Vagina (tissue), 2 donors: Measurements from ENCODE around the gene SUPT5H. TPM values are rescaled to one million over a fixed set of nuclear protein-coding genes. Genes with fewer than 3 reads are reported as not detected.

Source experiments
- DNase-seq, 2 donors: peaks; one replicate each; pipeline ENCODE4 v3.0.0-alpha.2; 2017; ENCODE audit errors: extremely low spot score in 2 of 2
- H3K27ac ChIP-seq: fragments of 200-600 bp; sonication (generic); one replicate; pipeline ENCODE4 v1.5.1; 2019
- H3K27me3 ChIP-seq: fragments of 200-600 bp; sonication (generic); one replicate; pipeline ENCODE4 v1.5.1; 2019
- H3K36me3 ChIP-seq, 2 donors: fragments of 200-600 bp; sonication (generic); one replicate each; pipeline ENCODE4 v1.5.1; 2017 to 2019
- H3K4me1 ChIP-seq: fragments of 200-600 bp; sonication (generic); one replicate; pipeline ENCODE4 v1.5.1; 2019
- H3K4me3 ChIP-seq, 2 donors: fragments of 200-600 bp; sonication (generic); 1 replicate in 1 of 2; 2 replicates in 1 of 2; pipeline ENCODE4 v1.5.1; 2016 to 2019
- H3K9me3 ChIP-seq: fragments of 200-600 bp; sonication (generic); one replicate; pipeline ENCODE4 v1.5.1; 2019
- POLR2A ChIP-seq, 2 donors: fragments of 450-650 bp; IDR thresholded peaks; one replicate each; pipeline ENCODE4 v1.6.1; 2017; ENCODE audit warnings: antibody characterized with exemption in 2 of 2, mild to moderate bottlenecking in 2 of 2, moderate library complexity in 2 of 2
- POLR2AphosphoS5 ChIP-seq, 2 donors: sonication (generic); formaldehyde crosslinking; IDR thresholded peaks; one replicate each; pipeline ENCODE4 v1.9.0; 2017; ENCODE audit warnings: antibody characterized with exemption in 2 of 2, mild to moderate bottlenecking in 2 of 2, low read depth in 1 of 2; ENCODE audit not compliant: insufficient read depth in 1 of 2
- intact Hi-C: fragments of 100-400 bp; cut with DNase I; formaldehyde crosslinking; loops from one replicate; pipeline ENCODE4 v1.15.1; 2023
- total RNA-seq: library from RNA; depleted of rRNA; stranded (reverse); fragments of >200 nt; gene quantifications from one replicate; pipeline ENCODE4 v1.2.3, GENCODE V29; 2016
- TF ChIP-seq, protein P1 (sequence below), 3 experiments: fragments of 450-650 bp in 2 of 3; fragments of 200-600 bp in 1 of 3; sonication (generic) in 1 of 3; IDR thresholded peaks; one replicate each; pipeline ENCODE4 v1.5.1; 2017 to 2019; ENCODE audit warnings: antibody characterized with exemption in 3 of 3, mild to moderate bottlenecking in 2 of 3, moderate library complexity in 2 of 3

SUPT5H gene
- 113 TPM for total RNA-seq

DNA sequence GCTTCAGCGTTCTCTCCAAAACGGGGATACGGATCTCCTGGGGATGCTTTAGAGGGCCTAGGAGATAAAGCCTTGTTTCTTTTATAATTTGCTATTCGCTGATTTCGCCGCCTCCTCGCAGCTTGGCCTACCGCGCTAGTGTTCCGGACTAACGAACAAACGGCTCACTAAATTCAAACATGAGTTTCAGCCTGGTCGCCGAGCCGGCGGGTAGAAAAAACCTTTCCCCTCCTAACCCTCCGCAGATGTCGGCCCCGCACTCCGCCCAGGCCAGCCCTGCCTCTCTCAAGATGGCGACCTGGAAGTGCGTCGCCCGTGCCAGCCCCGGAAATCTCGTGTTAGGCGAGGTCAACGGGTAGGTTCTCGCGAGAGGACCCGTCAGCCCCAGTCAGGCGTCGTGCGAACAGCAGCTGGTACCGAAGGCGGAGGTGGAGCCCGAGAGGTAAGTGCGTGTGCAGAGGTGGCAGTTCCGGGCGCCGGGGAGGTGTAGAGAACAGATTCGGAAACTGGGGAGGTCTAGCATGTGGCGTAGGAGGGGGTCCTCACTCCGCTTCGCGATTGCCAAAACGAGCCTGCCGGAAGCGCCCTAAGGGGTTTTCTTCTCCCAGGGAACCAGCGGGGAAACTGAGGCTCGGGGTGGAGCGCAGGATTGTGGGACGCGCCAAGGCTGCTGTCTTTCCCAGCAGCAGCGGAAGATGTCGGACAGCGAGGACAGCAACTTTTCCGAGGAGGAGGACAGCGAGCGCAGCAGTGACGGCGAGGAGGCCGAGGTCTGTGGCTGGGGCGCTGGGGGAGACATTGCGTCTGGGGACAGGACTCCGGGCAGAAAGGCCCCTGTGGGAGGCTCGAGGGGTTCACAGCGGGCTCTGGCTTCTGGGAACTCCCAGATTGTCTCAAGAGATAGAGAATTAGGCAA, at the start of gene SUPT5H:
Gene SUPT5H, plus strand, starts transcription at position 387 of the 916 bp plus-strand sequence. Its CDS starts 309 bp downstream, at position 696.
- Histone ChIP-seq H3K9me3 (no peaks in the 10 kb centered on the region), H3K4me3 (peak within 1 kb of the TSS; percentile 64 to 97), H3K4me1 (peaks cover 51% of the 10 kb centered on the region), H3K27ac (peak within 1 kb of the TSS; percentile 95), H3K27me3 (no peaks in the 10 kb centered on the region), H3K36me3 (no peaks in the 10 kb centered on the region)
- intact Hi-C loops, result no loop called here
- TF ChIP-seq POLR2A (IDR thresholded peaks at IDR 0.05) (peak in 1 of 2 donors; percentile 94), POLR2AphosphoS5 (IDR thresholded peaks at IDR 0.05; ENCODE audit: insufficient read depth in 1 of 2, low read depth in 1 of 2) (peak; percentile 99 to 100)
- TF ChIP-seq, protein P1, sequence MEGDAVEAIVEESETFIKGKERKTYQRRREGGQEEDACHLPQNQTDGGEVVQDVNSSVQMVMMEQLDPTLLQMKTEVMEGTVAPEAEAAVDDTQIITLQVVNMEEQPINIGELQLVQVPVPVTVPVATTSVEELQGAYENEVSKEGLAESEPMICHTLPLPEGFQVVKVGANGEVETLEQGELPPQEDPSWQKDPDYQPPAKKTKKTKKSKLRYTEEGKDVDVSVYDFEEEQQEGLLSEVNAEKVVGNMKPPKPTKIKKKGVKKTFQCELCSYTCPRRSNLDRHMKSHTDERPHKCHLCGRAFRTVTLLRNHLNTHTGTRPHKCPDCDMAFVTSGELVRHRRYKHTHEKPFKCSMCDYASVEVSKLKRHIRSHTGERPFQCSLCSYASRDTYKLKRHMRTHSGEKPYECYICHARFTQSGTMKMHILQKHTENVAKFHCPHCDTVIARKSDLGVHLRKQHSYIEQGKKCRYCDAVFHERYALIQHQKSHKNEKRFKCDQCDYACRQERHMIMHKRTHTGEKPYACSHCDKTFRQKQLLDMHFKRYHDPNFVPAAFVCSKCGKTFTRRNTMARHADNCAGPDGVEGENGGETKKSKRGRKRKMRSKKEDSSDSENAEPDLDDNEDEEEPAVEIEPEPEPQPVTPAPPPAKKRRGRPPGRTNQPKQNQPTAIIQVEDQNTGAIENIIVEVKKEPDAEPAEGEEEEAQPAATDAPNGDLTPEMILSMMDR (IDR thresholded peaks at IDR 0.05), result no peak
- DNase-seq, result peak in 1 of 2 donors; percentile 97

DNA sequence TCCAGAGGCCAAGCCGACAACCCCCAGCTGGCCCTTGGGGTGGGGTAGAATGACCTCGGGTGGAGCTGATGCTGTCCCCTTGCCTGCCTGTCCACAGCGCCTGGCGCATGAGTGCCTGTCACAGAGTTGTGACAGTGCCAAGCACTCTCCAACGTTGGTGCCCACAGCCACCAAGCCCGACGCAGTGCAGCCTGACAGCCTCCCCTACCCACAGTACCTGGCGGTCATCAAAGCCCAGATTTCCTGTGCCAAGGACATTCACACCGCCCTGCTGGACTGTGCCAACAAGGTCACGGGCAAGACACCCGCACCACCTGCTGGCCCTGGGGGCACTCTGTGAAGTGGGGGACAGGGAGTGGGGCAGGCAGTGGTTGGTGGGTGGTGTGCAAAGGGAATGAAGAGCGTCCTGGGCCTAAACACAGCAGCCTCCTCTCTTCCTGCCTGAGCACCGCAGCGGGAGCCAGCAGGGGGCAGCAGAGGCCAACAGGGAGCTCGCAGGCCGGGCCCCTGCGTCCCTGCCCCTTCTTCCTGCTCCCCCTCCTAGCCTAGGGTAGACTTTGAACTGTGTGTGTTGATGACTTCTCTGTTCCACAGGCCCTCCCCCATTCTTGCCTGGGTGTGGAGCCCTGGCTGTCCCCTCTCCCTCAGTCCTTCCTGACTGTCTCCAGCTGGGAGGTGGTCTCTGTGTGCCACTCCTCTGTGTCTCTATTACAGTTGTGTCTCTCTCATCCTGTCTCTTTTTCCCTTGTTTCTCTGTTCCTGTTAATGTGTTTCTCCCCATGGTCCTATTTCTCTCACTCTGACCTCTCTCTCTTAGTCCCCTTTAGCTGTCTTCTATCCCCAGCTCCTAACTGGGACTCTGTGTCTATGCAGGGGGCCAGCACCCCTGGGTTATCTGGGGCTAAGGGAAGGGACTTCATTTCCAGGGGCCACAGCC, 47.8 kb upstream of the SUPT5H start:
- DNase-seq, result peak in 1 of 2 donors; percentile 92
- peaks cover 0 to 10% of the 10 kb centered on the region in 2 donors for H3K36me3 ChIP-seq
- peaks cover 54% of the 10 kb centered on the region for H3K4me1 ChIP-seq
- peak overlapping the region in 1 of 2 donors; percentile 12 for H3K4me3 ChIP-seq
- H3K9me3 ChIP-seq, result no peaks in the 10 kb centered on the region
- intact Hi-C loops, result loop anchor here (5.0 to 10.0 kb wide), 2 partner anchors 45 to 137 kb away; partner anchors contain the start of gene EID2B
- no peak for TF ChIP-seq POLR2A (IDR thresholded peaks at IDR 0.05)
- peak in 1 of 2 donors; percentile 46 for TF ChIP-seq POLR2AphosphoS5 (IDR thresholded peaks at IDR 0.05; ENCODE audit: insufficient read depth in 1 of 2, low read depth in 1 of 2)
- TF ChIP-seq, protein P1 (IDR thresholded peaks at IDR 0.05), result peak; percentile 97 to 98 (median 97)
- peak overlapping the region; percentile 97 for H3K27ac ChIP-seq
- H3K27me3 ChIP-seq, result no peaks in the 10 kb centered on the region

DNA sequence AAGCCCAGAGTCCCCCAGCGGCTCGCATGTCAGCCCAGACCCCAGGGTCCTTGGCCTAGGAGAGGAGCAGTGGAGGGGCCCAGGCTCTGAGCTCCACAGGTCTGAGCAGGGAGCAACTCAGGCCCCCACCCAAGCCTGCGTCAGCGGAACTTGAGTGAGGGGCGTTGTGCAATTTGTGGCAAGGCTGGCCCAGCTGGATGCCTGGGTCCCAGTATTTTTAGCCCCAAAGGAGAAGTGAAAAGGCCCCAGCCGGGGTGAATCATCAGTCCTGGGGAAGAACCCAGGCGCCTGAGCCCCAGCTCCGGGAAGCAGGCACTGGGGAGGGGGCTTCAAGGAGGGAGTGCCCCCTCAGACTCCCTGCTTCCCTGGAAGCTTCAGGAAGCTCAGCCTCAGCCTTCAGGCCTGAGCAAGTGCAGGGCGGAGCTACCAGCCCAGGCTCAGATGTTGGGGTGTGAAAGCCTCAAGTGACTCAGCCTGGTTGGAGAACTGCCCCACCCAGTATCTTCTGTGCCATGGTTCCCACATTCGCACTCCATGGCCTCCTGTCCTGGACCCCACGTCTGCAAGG, 47.0 kb upstream of the SUPT5H start:
- TF ChIP-seq, protein P1 (IDR thresholded peaks at IDR 0.05), result no peak
- TF ChIP-seq POLR2A (IDR thresholded peaks at IDR 0.05), result peak in 1 of 2 donors; percentile 14
- peak; percentile 67 to 85 for TF ChIP-seq POLR2AphosphoS5 (IDR thresholded peaks at IDR 0.05; ENCODE audit: insufficient read depth in 1 of 2, low read depth in 1 of 2)
- H3K9me3 ChIP-seq, result no peaks in the 10 kb centered on the region
- H3K36me3 ChIP-seq, result peaks cover 0 to 9% of the 10 kb centered on the region in 2 donors
- intact Hi-C loops, result loop anchor here (5.0 to 10.0 kb wide), 2 partner anchors 44 to 136 kb away; partner anchors contain the start of gene EID2B
- peak overlapping the region in 1 of 2 donors; percentile 12 for H3K4me3 ChIP-seq
- H3K4me1 ChIP-seq, result peaks cover 58% of the 10 kb centered on the region
- H3K27ac ChIP-seq, result peak overlapping the region; percentile 97
- DNase-seq, result peak in 1 of 2 donors; percentile 95
- H3K27me3 ChIP-seq, result no peaks in the 10 kb centered on the region

DNA sequence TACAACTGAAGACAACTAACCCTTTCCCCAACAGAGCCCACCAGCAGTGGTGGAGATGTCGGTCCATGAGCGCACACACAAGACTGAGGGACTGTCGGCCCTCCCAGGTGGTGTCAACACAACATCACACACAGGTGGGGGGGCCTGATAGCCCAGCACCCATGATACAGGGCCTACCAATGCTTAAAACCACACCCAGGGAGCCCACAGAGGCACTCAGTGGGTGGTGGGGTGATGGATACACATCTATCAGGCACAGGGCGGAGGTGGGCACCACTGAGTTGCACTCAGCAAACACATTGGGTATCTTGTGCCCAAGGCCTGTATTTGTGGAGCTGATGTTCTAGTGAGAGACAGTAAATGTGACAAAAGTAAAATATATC, 45.7 kb upstream of the SUPT5H start:
- Histone ChIP-seq H3K9me3 (no peaks in the 10 kb centered on the region), H3K4me1 (peaks cover 60% of the 10 kb centered on the region), H3K36me3 (no peaks in the 10 kb centered on the region), H3K27me3 (no peaks in the 10 kb centered on the region), H3K27ac (peak overlapping the region; percentile 97), H3K4me3 (no peak overlapping the region)
- no peak for DNase-seq
- intact Hi-C loops, result loop anchor here (5.0 to 10.0 kb wide), 2 partner anchors 43 to 135 kb away; partner anchors contain the start of gene EID2B
- TF ChIP-seq POLR2AphosphoS5 (IDR thresholded peaks at IDR 0.05; ENCODE audit: insufficient read depth in 1 of 2, low read depth in 1 of 2) (no peak), POLR2A (IDR thresholded peaks at IDR 0.05) (no peak)
- TF ChIP-seq, protein P1 (IDR thresholded peaks at IDR 0.05), result no peak
